NCI-H146 treated with DMSO at 0.1 percent for 48 hours (cell line): ENCODE data around the gene BCAT1.
"Not testable (repeated sequence)": the region's sequence is repeated elsewhere in the genome, so short reads cannot be mapped to it uniquely, and the experiment has no call there.

ENCODE experiments used
- DNase-seq: peaks from one replicate; lab custom pipeline; 2025; ENCODE audit not compliant: unreplicated experiment; lab: John Stamatoyannopoulos, UW

BCAT1 gene

GRCh38 chr12:24901576-24902461, 47.1 kb downstream of the BCAT1 start:
- no peak for DNase-seq

- no peak for DNase-seq
Observed at GRCh38 chr12:24900196-24900595, 48.7 kb downstream of the BCAT1 start.

DNA sequence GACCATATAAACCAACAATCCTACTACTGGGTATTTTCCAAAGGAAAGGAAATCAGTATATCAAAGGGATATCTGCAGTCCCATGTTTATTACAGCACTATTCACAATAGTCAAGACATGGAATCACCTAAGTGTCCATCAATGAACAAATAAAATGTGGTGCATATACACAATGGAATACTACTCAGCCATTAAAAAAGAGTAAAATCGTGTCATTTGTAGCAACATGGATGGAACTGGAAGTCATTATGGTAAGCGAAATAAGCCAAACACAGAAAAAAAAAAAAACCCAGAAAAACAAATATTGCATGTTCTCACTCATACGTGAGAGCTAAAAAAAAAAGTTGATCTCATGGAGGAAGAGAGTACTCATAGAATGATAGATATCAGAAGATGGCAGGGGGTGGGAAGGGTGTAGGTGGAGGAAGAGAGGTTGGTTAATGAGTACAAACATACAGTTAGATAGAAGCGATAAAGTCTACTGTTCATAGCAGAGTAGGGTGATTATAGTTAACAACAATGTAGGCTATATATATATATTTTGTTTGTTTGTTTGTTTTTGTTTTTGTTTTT, 49.3 kb downstream of the BCAT1 start:
- no peak for DNase-seq

- no peak for DNase-seq
Observed at GRCh38 chr12:24898606-24899005, 50.3 kb downstream of the BCAT1 start.

DNA sequence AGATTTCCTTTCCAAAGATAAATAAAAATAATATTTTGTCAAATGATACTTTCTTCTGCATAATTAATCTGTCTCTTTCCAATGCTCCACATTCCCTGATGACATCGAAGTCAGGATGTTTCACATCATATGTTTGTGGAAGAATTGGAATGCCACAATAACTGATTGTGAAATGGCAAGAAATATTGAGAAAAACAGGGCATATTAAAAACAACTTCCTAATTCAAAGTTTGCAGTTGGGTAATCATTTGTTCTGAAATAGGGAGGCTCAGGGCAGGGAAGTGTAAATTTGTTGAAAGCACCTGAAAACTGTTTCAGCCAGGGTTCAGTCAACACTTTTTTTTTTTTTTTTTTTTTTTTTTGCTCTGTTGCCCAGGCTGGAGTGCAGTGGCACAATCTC, 50.7 kb downstream of the BCAT1 start:
- no peak for DNase-seq

- no peak for DNase-seq
Observed at GRCh38 chr12:24896171-24896570, 52.7 kb downstream of the BCAT1 start.

GRCh38 chr12:24895612-24896011, 53.3 kb downstream of the BCAT1 start:
- no peak for DNase-seq

DNA sequence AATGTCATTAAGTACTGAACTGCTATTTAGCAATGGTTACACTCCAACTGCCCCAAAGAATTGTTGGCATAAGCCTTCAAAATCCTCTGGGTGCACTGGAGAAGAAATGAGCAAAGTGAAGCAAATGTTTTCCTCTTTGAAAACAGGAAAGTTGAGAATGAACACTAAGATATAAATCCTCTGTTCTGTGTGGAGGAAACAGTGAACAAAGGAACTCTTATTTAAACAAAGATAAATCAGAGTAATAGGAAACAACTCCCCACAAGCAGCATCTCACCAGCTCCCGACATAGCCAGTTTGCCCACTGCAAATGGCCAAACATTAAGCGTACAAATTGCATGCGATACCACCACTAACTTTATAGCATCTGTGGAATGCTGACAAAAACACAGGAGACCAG, 54.0 kb downstream of the BCAT1 start:
- no peak for DNase-seq

GRCh38 chr12:24890048-24890803, 58.7 kb downstream of the BCAT1 start:
- DNase-seq, result no peak

DNA sequence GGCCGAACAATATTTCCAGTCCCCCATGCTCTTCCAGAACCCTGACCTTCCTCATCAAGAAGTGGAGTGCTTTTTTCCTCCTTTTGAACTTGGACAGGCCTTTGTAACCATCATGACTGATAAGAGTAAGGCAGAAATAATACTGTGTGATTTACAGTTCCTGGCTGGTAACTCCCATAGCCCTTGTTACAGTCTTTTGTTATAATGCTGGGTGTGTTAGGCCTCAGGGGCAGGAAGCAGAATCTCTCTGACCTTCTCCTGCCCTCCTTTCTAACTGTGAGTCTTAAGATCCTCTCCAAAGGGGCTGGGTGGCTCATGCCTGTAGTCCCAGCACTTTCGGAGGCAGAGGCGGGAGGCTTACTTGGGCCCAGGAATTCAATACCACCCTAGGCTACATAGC, 59.5 kb downstream of the BCAT1 start:
- DNase-seq, result no peak

DNA sequence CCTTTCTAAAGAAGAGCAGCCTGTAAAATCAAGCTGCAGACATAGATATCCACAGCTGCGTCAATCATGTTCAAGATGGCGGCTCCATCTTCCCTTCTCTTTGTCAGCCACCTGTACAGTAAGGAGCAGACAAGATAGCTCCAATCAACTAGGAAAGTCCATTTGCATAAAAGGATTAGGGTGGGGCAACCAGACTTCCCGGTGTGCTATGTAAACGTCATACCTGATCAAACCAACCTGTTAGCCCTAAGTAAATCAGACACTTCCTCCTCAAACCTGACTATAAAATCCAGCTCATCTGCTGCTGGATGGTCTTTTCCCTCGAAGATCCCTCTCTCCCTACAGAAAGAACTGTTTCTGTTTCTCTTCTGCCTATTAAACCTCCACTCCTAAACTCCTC, 60.1 kb downstream of the BCAT1 start:
- no peak for DNase-seq

DNA sequence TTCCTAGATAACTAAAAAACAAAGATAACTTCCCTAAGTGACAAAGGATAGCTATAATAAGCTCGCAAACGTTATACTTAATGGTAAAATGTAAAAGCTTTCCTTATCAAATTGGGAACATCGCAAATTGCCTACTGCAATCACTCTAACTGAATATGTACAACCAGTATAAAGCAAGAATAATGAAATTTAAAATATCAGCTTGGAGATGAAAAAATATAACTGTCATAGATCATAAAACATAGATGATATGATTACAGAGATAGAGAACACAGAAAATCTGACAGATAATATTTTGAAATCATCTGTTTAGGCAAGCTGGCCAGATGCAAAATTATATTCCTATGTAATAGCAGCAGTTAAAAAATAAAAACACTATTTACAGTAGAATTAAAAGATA, 64.0 kb downstream of the BCAT1 start:
- DNase-seq, result no peak

GRCh38 chr12:24881724-24882371, 67.1 kb downstream of the BCAT1 start:
- DNase-seq, result no peak

GRCh38 chr12:24881227-24881626, 67.7 kb downstream of the BCAT1 start:
- no peak for DNase-seq

GRCh38 chr12:24880732-24881131, 68.2 kb downstream of the BCAT1 start:
- no peak for DNase-seq

- DNase-seq, result no peak
Observed at GRCh38 chr12:24879644-24880043, 69.3 kb downstream of the BCAT1 start.

- no peak for DNase-seq
Observed at GRCh38 chr12:24875014-24875413, 73.9 kb downstream of the BCAT1 start.

GRCh38 chr12:24872211-24872610, 76.7 kb downstream of the BCAT1 start:
- DNase-seq, result no peak

GRCh38 chr12:24866139-24866538, 82.8 kb downstream of the BCAT1 start:
- DNase-seq, result not testable (repeated sequence)

- no peak for DNase-seq
Observed at GRCh38 chr12:24864796-24865125, 84.1 kb downstream of the BCAT1 start.

GRCh38 chr12:24861766-24862540, 86.9 kb downstream of the BCAT1 start:
- no peak for DNase-seq
